HG03108 (cell line): ENCODE results near the gene CDH13.
A peak's percentile ranks its signal among the peaks of the same experiment; 100 is the strongest.

ENCODE experiments used
- ATAC-seq: cut with Tn5 transposase; IDR thresholded peaks from one replicate; pipeline ENCODE4 v1.9.1; 2021; ENCODE audit warnings: moderate library complexity; ENCODE audit not compliant: unreplicated experiment

The CDH13 gene

DNA sequence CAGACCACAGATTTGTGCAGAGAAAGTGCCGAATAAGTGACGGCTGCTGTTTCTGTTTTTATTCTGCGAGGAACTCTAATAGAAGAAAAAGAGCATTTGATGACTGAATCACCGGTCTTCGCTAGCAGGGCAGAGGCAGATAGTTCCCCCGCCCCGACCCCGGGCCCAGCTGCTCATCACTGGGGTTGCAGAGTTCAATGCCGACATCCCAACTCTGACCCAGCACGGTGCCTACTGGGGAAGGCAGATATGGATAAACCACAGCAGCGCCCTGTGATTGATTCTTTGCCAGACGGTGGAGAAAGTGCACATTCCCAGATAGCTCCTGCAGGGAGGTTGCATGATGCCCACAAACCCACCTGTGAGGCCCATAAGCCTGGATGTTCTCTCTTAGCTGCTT, 823.1 kb downstream of the CDH13 start:
- ATAC-seq, result no peak

DNA sequence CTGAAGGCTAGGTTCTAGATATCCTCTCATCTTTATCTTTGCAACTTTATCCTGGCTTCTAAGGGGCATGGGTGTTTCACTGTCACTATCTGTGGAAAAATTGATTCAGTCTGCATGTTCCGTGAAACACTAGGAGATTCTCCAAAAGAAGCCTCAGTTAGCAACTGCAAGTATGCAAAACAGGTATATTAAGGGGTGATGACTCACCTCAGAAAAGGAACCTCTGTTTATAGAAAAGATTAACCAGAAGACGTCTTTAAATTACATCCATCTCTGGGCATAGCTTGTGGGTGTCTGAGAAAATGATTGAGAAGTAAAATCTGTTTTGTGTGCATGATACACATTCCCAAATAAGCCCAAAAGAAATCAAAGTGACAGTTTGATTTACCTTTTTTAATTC, 827.2 kb downstream of the CDH13 start:
- ATAC-seq, result no peak

DNA sequence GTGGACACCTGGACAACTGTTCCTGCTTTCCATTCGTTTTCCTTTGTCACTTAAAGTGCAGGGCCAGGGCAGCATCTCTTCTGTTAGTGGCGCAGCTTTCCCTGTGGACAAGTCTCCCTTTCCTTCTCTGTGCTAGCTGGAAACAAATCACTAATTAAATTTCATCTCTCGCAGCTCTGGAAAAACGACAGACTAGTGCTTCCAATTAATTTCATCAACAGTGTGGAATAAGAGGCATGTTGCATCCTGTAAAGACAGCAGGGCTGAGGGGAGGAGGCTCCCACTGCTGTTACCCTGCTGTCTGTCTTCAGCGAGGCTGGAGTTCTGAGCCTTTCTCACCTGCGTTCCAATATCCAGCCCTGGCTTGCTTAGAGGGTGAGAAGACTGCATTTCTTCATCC, 828.9 kb downstream of the CDH13 start:
- ATAC-seq, result no peak

DNA sequence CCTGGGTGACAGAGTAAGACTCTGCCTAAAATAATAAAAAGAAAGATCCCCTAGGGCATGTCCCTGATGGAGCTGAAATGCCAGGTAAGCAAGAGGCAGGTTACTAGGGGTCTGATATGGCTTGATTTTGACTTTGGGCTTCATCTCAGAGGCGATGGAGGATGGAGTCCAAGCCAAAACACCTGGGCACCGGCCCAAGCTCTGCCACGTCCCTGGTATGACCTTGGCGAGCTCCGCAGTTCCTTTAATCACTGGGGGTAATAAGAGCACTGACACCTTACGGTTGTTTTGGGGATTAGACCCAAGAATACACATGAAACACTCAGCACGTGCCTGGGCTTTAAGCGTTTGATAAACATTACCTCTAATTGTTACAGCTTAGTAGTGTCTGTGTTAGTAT, 830.2 kb downstream of the CDH13 start:
- ATAC-seq, result no peak

DNA sequence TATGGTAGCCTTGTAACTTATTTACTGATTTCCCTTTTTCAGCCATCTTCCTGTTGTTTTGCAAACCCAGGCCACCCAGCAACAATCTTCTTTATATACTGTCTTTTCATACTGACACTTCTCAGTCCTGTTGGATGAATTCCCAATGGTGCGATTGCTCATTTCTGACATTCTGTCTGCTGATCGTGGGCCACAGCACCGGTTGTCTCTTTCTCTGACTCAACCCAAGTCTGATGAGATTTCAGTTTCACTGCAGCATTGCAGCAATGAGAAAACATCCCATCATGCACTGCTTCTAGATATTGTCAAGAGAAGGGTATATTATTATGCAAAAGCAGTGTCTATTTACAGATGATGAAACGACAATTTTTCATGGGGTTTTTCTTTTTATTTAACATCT, 831.8 kb downstream of the CDH13 start:
- ATAC-seq, result peak; percentile 76

DNA sequence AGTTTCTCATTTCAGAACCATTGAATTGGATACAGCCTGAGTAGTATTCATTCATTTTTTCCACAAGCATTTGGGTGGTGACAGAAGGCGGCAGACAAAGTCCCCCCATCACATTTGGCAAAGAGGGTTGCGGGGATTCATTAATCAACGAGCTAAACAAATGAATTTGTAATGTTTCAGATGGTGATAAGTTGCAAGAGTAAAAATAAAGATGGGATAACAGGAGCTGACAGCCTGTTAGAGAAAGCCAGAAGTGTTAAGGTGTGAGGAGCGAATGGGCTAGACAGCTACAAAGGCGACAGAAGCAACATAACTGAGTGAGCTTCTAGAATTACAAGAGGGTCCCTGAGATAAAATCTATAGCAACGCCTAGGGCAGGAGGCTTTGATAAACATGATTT, 838.2 kb downstream of the CDH13 start:
- ATAC-seq, result no peak

DNA sequence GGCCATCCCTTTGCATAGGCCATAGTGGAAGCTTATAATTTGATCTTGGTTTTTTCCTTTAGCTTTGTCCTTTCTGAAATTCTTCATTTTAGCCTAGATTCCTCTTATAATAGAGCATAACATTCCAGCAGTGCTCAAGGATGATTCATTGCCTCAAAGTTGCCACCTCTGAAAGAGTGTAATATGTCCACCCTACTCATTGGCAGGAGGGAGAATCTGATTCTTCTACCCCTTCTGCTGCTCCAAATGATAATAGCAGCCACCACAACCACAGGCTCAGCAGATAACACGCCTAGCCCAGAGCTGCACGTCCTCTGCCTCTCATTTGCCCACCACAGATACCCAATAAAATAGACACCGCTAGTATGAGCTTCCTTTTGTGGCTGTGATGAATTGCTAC, 843.6 kb downstream of the CDH13 start:
- no peak for ATAC-seq

DNA sequence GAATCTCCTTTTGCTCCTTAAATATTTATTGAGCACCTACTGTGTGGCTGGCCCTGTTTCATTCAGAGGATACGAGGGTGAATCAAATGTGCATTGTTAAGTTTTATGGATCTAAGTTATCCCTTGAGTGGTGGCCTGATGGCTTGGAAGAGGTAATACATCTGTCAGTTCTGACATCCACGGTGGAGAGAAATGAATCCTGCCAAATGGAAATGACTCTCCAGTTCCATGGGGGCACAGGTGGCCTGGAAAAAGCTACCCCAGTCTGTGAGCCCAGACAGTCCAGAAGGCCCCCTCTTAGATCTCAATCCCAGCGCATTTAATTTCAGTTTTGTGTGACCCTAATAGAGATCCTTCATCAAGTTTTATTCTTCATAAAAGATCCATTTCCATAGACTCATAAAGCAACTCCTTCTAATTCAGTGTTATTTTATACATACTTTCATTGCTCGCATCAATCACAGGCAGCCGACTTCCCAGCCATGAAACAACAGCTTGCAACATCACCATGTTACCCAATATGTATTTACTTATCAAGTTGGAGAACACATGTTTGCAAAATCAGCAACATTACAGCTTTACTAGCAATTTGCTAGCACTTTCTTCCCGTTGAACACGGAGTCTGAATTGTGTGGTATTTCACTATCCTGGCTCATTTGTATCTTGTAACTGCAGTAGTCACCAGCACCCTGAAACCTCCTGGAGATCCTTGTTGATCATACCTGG, 846.2 kb downstream of the CDH13 start:
- no peak for ATAC-seq

DNA sequence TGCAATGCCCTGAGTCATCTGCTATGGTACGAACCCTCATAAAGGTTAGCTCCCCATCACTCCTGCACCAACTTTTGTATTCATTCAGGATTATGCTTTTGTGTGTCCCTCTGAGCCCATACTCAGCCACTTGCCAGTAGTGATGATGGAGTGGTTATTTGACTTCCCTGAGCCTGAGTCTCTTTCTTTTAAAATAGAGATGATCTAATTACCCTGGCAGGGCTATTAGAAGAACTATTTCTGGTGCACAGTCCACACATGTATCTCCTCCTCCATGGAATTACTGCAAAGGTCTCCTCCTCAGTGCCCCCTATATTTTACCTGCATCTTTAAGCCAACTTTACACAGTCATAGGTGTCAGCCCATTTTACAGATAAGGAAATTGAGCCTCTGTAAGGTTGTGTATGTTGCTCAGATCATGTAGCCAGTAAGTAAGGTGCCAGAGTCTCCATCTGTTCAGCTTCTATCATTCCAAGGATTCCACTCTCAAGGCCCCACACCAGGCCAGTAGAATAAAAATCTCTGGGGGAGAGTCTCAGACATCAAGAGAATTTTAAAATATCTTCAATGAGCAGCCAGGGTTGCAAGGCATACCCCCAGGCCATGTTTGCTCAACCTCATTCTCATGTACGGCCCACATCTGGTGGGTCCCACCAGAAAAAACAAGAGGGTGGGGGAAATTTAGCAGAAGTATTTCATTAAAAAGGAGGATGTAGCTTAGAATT, 847.3 kb downstream of the CDH13 start:
- no peak for ATAC-seq

DNA sequence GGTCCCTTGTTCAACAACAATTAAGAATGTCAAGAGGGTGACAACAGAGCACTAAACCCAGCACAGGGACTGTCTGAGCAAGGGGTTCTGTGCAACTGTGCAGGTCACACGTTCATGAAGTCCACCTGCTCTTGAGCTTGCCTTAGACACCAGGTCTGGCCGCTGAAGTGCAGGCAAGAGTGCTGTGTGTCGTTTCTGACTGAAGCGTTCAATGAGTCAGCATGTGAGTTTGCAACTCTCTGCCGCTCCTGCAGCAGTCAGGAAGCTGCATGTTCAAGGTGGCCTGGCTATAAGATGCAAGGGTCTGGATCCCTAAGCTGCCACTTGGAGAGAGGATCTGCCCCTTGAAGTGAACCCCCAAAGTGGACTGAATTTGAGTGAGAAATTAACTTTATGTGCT, 848.3 kb downstream of the CDH13 start:
- no peak for ATAC-seq

DNA sequence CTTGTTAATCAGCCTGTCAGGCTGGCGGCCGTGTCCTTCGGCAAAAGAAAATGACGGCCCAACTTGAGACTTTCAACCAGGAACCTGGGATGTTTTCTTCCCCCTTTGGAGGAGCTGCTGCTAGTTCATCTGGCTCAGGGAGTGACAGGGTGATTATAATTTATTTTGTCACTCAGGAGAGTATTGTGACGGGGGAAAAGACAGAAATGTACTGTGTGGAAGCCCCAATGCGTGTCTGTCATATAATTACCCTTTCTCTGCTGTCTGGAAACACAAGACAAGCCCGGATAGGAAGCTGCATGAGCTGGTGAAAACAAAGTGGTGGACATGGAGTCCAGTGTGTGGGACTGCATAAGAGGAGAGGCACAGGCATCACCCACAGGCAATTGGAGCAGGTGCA, 854.8 kb downstream of the CDH13 start:
- ATAC-seq, result no peak

DNA sequence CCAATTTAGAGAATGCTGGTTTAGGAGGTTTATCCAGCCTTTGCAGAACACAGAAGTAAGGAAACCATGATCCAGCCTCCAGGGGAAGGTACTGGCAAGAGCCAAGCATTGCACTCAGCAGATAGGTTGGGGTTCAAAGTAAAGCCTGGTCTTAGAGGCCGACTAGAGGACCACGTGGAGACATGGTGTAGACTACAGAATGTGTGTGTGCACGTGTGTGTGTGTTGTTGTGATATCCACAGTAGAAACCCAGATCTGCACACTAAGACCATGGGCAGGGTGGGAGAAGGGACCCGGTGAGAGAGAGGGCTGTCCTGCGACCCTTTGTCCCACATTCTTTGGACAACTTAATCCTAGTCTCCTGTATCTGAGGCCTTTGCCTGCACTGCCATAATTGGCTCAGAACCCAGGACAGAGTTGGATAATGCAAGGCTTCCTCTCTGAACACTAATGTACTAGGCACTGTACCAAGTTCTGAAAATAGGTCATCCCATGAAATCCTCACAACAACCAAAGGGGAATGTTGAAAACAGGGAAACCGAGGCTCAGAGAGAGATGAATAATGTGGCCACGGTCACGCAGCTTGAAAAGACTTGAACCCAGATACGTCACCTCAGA, 855.9 kb downstream of the CDH13 start:
- ATAC-seq, result no peak

DNA sequence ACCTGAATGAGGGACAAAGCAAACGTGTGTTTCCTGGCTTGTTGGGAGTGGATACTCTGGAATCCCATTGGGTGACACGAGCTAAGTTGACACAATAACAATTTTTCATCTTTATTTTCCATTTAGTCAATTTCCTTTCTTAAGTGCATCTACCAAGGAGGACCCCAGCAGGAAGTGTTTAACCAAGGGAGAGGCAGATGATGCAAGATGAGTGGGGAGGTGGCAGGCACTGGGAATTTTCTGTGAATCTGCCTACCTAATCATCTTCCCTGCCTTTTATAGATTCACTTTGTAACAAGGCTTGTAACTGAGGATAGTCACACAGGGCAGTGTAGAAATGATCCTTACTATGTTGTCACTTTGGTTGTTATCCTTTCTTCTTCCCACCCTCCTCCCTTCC, 863.3 kb downstream of the CDH13 start:
- ATAC-seq, result no peak

DNA sequence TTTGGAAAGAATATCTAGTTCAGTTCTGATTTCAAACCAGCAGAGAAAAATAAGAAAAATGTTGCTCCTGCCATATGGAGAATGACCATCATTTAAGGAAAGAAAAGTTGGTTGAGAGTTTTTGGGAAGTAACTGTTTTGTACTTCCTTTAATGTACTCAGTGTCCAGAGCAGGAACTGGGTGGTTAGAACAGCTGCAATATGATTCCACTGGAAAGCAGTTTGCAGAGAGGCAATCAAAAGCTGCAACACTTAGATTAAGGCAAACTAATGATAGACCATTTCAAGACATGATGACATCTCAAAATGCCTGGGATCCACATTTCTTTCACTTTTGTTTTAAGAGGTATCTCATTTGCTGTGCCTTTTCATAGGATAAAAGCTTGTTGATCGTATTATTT, 867.7 kb downstream of the CDH13 start:
- no peak for ATAC-seq

DNA sequence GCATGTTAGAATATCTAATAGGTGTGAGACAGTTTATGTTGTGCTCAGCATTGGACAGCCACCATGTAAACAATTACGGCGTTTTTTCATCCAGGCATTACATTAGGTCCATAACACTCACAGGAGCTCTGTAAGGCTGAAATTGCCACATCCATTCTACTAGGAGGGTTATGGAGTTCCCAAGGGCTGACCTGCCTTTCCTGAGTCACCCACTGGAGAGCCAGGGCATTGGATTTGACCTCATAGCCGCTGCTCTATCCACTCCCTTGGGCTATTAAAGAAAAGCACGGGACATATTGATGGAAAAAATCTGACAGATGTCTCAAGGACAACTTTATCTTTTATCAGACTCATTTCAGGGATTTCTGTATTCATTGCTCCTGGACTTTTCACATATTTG, 874.7 kb downstream of the CDH13 start:
- ATAC-seq, result no peak

DNA sequence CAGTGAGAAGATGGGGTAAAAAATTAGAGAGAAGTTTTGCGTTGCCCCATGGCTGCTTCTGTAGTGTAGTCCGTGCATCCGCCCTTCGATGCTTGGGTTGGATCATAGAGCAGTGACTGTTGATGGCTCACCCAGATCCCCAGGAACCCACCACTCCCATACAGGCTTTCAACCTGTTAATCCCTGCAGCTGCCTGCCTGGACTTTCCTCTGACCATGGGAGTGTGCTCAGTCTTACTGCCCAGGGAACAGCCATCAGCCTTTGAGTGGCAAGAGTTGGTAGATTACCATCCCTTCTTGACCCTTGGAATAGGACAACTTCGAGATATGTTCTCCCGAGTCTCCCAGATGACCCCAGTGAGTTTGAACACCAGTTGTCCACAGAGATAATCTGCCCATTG, 881.5 kb downstream of the CDH13 start:
- no peak for ATAC-seq

DNA sequence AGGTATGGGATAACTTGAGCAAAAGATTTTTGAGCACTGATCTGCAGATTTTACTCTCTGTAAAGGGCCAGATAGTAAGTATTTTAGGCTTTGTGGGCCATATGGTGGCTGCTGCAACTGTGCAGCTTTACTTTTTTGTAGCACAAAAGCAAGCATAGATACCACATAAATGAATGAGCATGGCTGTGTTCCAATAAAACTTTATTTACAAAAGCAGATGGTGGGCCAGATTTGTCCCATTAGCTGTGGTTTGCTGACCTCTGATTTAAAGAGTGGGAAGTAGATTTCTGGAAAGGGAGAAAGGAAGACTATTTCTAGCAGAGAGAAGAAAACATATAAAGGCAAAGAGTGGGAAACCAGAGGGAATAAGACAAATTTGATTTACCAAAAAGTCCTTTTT, 882.5 kb downstream of the CDH13 start:
- ATAC-seq, result no peak

DNA sequence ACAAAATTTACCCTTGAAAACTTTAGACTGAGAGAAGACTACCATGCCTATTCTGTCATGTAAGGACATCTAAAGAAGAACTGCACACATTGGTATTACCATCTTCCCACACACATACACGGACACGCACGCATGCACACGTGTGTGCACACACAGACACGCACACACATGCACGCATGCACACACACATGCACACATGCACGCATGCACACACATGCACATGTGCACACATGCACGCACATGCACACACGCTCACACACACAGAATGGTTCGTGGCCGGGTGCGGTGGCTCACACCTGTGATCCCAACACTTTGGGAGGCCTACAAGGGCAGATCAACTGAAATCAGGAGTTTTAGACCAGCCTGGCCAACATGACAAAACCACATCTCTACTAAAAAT, 884.1 kb downstream of the CDH13 start:
- ATAC-seq, result no peak

DNA sequence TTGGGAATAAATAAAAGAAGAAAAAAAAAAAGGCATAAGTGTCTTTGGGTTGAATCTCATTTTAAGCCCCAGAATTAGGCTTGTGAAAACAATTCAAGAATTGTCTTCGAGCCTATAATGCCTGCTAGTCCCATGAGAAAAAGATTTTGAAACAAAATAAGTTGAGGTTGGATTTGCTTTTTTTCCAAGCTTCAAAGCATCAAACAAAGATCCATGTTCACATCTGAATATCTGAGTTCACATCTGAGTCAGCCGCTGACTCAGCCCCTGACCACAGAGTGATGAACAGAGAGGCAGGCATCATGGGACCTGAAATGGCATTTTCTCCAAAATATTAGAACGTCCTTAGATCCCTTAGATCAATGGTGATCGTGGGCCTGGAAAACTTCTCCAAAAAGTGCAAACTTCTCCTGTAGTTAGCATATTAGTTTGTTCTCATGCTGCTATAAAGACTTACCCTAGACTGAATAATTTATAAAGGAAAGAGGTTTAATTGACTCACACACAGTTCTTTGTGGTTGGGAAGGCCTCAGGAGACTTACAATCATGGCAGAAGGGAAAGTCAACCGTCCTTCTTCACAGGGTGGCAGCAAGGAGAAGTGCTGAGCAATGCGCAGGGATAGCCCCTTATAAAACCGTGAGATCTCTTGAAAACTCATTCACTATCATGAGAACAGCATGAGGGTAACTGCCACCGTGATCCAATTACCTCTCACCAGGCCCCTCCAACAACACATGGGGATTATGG, 886.4 kb downstream of the CDH13 start:
- no peak for ATAC-seq

DNA sequence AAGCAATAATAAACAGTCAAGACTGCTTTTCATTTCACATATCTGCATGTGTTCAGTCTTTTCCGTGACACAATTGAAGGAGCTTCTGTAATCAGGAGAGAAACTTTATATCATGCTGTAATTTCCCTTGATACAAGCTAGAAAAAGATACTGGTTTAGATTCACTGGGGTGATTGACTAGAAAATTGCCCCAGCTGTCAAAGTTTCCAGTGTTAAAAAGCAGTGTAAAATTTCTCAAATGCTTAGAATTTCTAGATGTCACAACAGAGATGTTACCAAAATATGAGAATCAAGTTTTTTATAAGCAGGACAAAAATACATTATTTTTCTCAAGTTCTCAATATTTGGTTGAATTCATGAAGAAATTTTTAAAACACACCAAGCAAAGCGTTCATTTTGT, 888.6 kb downstream of the CDH13 start:
- no peak for ATAC-seq

DNA sequence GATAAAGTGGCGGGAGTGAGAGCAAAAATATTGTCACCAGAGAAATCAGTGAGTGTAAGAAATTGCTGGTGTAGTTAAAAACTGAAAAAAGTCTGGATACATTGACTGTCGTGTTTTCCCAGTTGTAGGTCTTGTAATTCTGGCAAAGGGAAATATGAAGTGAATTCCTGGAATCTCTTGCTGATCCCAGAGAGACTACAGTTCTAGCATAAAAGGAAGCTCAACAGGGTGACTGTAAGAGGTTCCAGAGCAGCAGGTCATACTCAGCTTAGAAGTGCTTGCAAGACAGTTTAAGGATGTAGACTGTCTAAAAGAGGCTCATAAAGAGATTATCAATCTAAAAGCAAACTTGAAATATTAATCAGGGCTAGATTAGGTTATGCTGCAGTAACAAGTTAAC, 890.2 kb downstream of the CDH13 start:
- ATAC-seq, result no peak

DNA sequence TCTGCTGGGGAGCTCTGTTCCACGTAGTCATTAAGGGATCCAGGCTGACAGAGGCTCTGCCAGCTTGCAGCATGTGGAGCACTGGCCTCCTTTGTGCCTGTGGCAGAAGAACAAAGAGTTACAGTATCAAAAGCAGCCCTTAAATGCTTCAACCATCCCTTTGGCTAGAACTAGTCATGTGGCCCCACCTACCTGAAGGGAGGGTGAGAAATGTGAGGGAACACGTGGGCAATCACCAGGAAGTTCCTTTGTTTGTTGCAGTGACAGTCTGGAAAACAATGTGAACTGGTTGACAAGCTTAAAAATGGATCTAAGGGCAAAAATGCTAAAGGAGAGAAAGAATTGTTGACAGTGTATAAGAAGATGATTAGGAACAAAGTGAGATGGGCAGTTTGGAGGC, 890.6 kb downstream of the CDH13 start:
- no peak for ATAC-seq
